ENCODE measurements around the gene DPP10.

GRCh38 chr2:115234737-115235136 is 792.3 kb downstream of the DPP10 start:
- TF ChIP-seq ZNF274 (IDR thresholded peaks at IDR 0.05; ENCODE audit: low read depth, low read length) (no peak), SUZ12 (IDR thresholded peaks at IDR 0.05; ENCODE audit: extremely low read depth, insufficient read depth, insufficient read length) (no peak), YY1 (IDR thresholded peaks at IDR 0.05; ENCODE audit: insufficient read depth, insufficient read length) (no peak)

Data from NT2/D1 (cell line).